ENCODE measurements around the gene ZMYND8.

GRCh38 chr20:47206962-47207641 is 149.4 kb downstream of the ZMYND8 start:
- TF ChIP-seq CTCF (conservative IDR thresholded peaks at IDR 0.05): no peak
- TF ChIP-seq EZH2 (IDR thresholded peaks at IDR 0.05; ENCODE audit: low read depth): no peak
